ENCODE measurements around the gene ITFG1. TPM values are rescaled to one million over a fixed set of nuclear protein-coding genes. Genes with fewer than 3 reads are reported as not detected.

The ITFG1 gene
- total RNA-seq, 1 experiment from 2014 or later: 38.2 TPM

DNA sequence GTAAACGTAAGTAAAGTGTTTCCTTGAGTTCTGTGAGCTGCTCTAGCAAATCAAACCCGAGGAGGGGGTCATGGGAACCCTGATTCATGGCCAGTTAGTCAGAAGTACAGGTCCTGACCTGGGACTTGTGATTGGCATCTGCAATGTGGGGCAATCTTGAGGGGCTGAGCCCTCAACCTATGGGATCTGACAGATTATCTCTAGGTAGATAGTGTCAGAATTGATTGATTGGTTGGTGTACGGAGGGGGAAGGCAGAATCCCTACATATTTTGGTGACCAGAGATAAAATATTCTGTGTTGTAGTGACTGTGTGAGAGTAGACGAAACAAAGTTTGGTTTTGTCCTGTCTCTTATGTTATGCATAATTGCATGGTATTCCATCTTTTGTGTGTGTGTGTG lies 216.7 kb downstream of the ITFG1 start:
- no peaks in the 10 kb centered on the region for H3K36me3 ChIP-seq (ENCODE audit: control insufficient read depth, insufficient read depth, low read length)
- Mint-ChIP-seq H3K4me3 (ENCODE audit: unreplicated experiment) (no peak overlapping the region), H3K9me3 (ENCODE audit: unreplicated experiment) (no peaks in the 10 kb centered on the region), H3K4me1 (ENCODE audit: low read depth, unreplicated experiment) (no peaks in the 10 kb centered on the region), H3K27ac (ENCODE audit: unreplicated experiment) (no peak overlapping the region), H3K27me3 (ENCODE audit: insufficient read depth, unreplicated experiment) (no peaks in the 10 kb centered on the region), H3K36me3 (ENCODE audit: insufficient read depth, unreplicated experiment) (no peaks in the 10 kb centered on the region)
- intact Hi-C loops (cut with micrococcal nuclease; ENCODE audit: unreplicated experiment): no loop called here
- 0 out of 2 replicates have a peak, but pooled peaks cover 3% of the 10 kb centered on the region for H3K4me1 ChIP-seq
- ChIA-PET POLR2A (no interaction called here), CTCF (no interaction called here)
- TF ChIP-seq, protein P1, sequence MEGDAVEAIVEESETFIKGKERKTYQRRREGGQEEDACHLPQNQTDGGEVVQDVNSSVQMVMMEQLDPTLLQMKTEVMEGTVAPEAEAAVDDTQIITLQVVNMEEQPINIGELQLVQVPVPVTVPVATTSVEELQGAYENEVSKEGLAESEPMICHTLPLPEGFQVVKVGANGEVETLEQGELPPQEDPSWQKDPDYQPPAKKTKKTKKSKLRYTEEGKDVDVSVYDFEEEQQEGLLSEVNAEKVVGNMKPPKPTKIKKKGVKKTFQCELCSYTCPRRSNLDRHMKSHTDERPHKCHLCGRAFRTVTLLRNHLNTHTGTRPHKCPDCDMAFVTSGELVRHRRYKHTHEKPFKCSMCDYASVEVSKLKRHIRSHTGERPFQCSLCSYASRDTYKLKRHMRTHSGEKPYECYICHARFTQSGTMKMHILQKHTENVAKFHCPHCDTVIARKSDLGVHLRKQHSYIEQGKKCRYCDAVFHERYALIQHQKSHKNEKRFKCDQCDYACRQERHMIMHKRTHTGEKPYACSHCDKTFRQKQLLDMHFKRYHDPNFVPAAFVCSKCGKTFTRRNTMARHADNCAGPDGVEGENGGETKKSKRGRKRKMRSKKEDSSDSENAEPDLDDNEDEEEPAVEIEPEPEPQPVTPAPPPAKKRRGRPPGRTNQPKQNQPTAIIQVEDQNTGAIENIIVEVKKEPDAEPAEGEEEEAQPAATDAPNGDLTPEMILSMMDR (IDR thresholded peaks at IDR 0.05; ENCODE audit: insufficient read depth in 1 of 2, low read depth in 1 of 2, low read length in 1 of 2, severe bottlenecking in 1 of 2, unreplicated experiment in 1 of 2): no peak
- DNase-seq: no peak
- no peaks in the 10 kb centered on the region for H3K9me3 ChIP-seq
- H3K27me3 ChIP-seq (replicated peaks; ENCODE audit: control insufficient read depth, insufficient read depth, low read length): no peaks in the 10 kb centered on the region
- no TSS peak for BruUV-seq (replicated peaks)
- H3K4me3 ChIP-seq (ENCODE audit: low read depth, low read length): no peak overlapping the region

DNA sequence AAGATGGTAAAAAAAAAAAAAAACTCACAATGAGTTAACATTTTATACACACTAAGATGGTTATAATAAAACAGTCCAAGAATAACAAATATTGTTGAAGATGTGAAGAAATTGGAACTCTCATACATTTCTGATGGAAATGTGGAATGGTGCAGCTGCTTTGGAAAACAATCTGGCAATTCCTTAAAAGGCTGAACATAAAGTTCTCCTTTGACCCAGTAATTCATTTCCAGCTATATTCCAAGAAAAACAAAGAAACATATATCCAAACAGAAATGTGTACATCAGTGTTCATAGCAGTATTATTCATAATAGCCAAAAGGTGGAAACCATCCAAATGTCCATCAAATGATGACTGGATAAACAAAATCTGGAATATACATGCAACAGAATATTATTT lies 219.8 kb downstream of the ITFG1 start:
- Histone ChIP-seq H3K4me3 (ENCODE audit: low read depth, low read length) (no peak overlapping the region), H3K4me1 (0 out of 2 replicates have a peak, but pooled peaks cover 3% of the 10 kb centered on the region), H3K27me3 (replicated peaks; ENCODE audit: control insufficient read depth, insufficient read depth, low read length) (no peaks in the 10 kb centered on the region), H3K9me3 (no peaks in the 10 kb centered on the region), H3K36me3 (ENCODE audit: control insufficient read depth, insufficient read depth, low read length) (no peaks in the 10 kb centered on the region)
- Mint-ChIP-seq H3K9me3 (ENCODE audit: unreplicated experiment) (no peaks in the 10 kb centered on the region), H3K4me3 (ENCODE audit: unreplicated experiment) (no peak overlapping the region), H3K36me3 (ENCODE audit: insufficient read depth, unreplicated experiment) (no peaks in the 10 kb centered on the region), H3K27ac (ENCODE audit: unreplicated experiment) (no peak overlapping the region), H3K4me1 (ENCODE audit: low read depth, unreplicated experiment) (no peaks in the 10 kb centered on the region), H3K27me3 (ENCODE audit: insufficient read depth, unreplicated experiment) (no peaks in the 10 kb centered on the region)
- DNase-seq: no peak
- POLR2A ChIA-PET: no interaction called here
- TF ChIP-seq, protein P1 (IDR thresholded peaks at IDR 0.05; ENCODE audit: insufficient read depth in 1 of 2, low read depth in 1 of 2, low read length in 1 of 2, severe bottlenecking in 1 of 2, unreplicated experiment in 1 of 2): no peak
- CTCF ChIA-PET: no interaction called here
- no TSS peak for BruUV-seq (replicated peaks)
- intact Hi-C loops (cut with micrococcal nuclease; ENCODE audit: unreplicated experiment): no loop called here

DNA sequence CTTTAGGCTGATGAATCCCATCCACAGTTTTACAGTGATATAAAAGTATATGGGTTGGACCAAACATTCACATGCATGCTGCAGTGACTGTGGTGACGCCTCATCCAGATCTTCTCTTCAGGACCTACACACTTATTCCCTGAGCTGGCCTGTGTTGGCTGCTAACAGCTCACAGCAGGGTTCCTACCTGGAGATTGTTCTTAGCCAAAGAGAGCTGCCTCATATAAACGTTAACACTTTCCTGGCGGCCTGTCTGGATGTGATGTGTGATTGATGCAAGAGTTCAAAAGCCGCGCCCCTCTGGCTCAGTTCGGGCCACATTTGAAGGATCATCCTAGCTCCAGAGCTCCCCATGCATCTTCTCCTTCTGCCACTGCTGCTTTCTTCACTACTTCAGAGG lies 224.1 kb downstream of the ITFG1 start:
- no peaks in the 10 kb centered on the region for H3K27me3 ChIP-seq (replicated peaks; ENCODE audit: control insufficient read depth, insufficient read depth, low read length)
- no peak for DNase-seq
- no peaks in the 10 kb centered on the region for H3K4me1 ChIP-seq
- TF ChIP-seq, protein P1 (IDR thresholded peaks at IDR 0.05; ENCODE audit: insufficient read depth in 1 of 2, low read depth in 1 of 2, low read length in 1 of 2, severe bottlenecking in 1 of 2, unreplicated experiment in 1 of 2): no peak
- H3K9me3 ChIP-seq: no peaks in the 10 kb centered on the region
- Mint-ChIP-seq H3K4me3 (ENCODE audit: unreplicated experiment) (no peak overlapping the region), H3K36me3 (ENCODE audit: insufficient read depth, unreplicated experiment) (peaks cover 6% of the 10 kb centered on the region), H3K27me3 (ENCODE audit: insufficient read depth, unreplicated experiment) (no peaks in the 10 kb centered on the region), H3K4me1 (ENCODE audit: low read depth, unreplicated experiment) (no peaks in the 10 kb centered on the region), H3K27ac (ENCODE audit: unreplicated experiment) (no peak overlapping the region), H3K9me3 (ENCODE audit: unreplicated experiment) (no peaks in the 10 kb centered on the region)
- H3K36me3 ChIP-seq (ENCODE audit: control insufficient read depth, insufficient read depth, low read length): no peaks in the 10 kb centered on the region
- BruUV-seq (replicated peaks): no TSS peak
- POLR2A ChIA-PET: no interaction called here
- CTCF ChIA-PET: no interaction called here
- intact Hi-C loops (cut with micrococcal nuclease; ENCODE audit: unreplicated experiment): no loop called here
- no peak overlapping the region for H3K4me3 ChIP-seq (ENCODE audit: low read depth, low read length)
